WI38 (cell line): ENCODE measurements around the gene BPIFB2.

Experiments used
- H3K4me3 ChIP-seq: 2 replicates; pipeline ENCODE4 v1.5.1; 2011; ENCODE audit warnings: low read depth, mild to moderate bottlenecking, control low read depth, low read length
- CTCF ChIP-seq: IDR thresholded peaks from 2 replicates; pipeline ENCODE4 v1.5.1; 2012; ENCODE audit warnings: low read depth, mild to moderate bottlenecking, control low read depth, low read length

Gene BPIFB2

GRCh38 chr20:32990426-32990825, 17.1 kb upstream of the BPIFB2 start:
- H3K4me3 ChIP-seq = no peak overlapping the region
- no peak for TF ChIP-seq CTCF

GRCh38 chr20:32991383-32991782, 16.1 kb upstream of the BPIFB2 start:
- H3K4me3 ChIP-seq = no peak overlapping the region
- TF ChIP-seq CTCF = no peak

GRCh38 chr20:32991792-32992641, 15.5 kb upstream of the BPIFB2 start:
- no peak overlapping the region for H3K4me3 ChIP-seq
- TF ChIP-seq CTCF = no peak

GRCh38 chr20:32993496-32994050, 13.9 kb upstream of the BPIFB2 start:
- H3K4me3 ChIP-seq = no peak overlapping the region
- no peak for TF ChIP-seq CTCF

- H3K4me3 ChIP-seq = no peak overlapping the region
- no peak for TF ChIP-seq CTCF
These were observed 11.7 kb upstream of the BPIFB2 start for GRCh38 chr20:32995802-32996201.

- TF ChIP-seq CTCF = no peak
- H3K4me3 ChIP-seq = no peak overlapping the region
These were observed 10.1 kb upstream of the BPIFB2 start for GRCh38 chr20:32997431-32997830.

- no peak for TF ChIP-seq CTCF
- H3K4me3 ChIP-seq = no peak overlapping the region
These were observed 7.8 kb upstream of the BPIFB2 start for GRCh38 chr20:32999603-33000250.
